SU-DHL-6 (cell line): Measurements from ENCODE around the gene STRN3.
"Not testable (repeated sequence)": the region's sequence is repeated elsewhere in the genome, so short reads cannot be mapped to it uniquely, and the experiment has no call there.

Experiments
- H2AFZ ChIP-seq: fragments of 200-600 bp; sonication (generic); 2 replicates; pipeline ENCODE4 v1.6.1; 2014; ENCODE audit warnings: low read depth, mild to moderate bottlenecking, moderate library complexity, mixed read lengths, antibody characterized with exemption, low read length; ENCODE audit not compliant: severe bottlenecking
- H3F3A ChIP-seq: fragments of 200-600 bp; shearing (Covaris generic); 2 replicates; pipeline ENCODE4 v1.6.0; 2016; ENCODE audit warnings: antibody characterized with exemption, mild to moderate bottlenecking; ENCODE audit not compliant: insufficient read depth
- H3K27ac ChIP-seq: fragments of 200-600 bp; sonication (generic); 2 replicates; pipeline ENCODE4 v1.5.1; 2016; ENCODE audit warnings: low read depth, mild to moderate bottlenecking, low read length, moderate library complexity, mixed read lengths
- H3K27me3 ChIP-seq: fragments of 200-600 bp; sonication (generic), shearing (Covaris generic); 2 replicates; pipeline ENCODE4 v1.6.0; 2014; ENCODE audit warnings: mild to moderate bottlenecking, low read length
- H3K36me3 ChIP-seq: fragments of 200-600 bp; sonication (generic); 2 replicates; pipeline ENCODE4 v1.6.1; 2014; ENCODE audit warnings: mild to moderate bottlenecking, low read length, mixed read lengths
- H3K4me2 ChIP-seq: fragments of 300-600, 200-600 bp; shearing (Covaris generic), sonication (generic); 2 replicates; pipeline ENCODE4 v1.6.0; 2014; ENCODE audit warnings: low read length, low read depth, mild to moderate bottlenecking; ENCODE audit not compliant: poor library complexity, severe bottlenecking
- H3K4me3 ChIP-seq: fragments of 200-600 bp; sonication (generic); 2 replicates; pipeline ENCODE4 v1.5.1; 2014; ENCODE audit warnings: antibody characterized with exemption, low read length, mild to moderate bottlenecking, mixed read lengths; ENCODE audit not compliant: insufficient read depth, poor library complexity, severe bottlenecking
- H3K79me2 ChIP-seq: fragments of 200-600 bp; sonication (generic); 2 replicates; pipeline ENCODE4 v1.6.1; 2014; ENCODE audit warnings: mild to moderate bottlenecking, low read length, moderate library complexity; ENCODE audit not compliant: insufficient read depth
- H3K9ac ChIP-seq: fragments of 200-600 bp; sonication (generic); 2 replicates; pipeline ENCODE4 v1.7.0; 2014; ENCODE audit warnings: mild to moderate bottlenecking, low read length
- H3K9me2 ChIP-seq: fragments of 200-600 bp; sonication (generic); replicated peaks from 2 replicates; pipeline ENCODE4 v1.6.1; 2014; ENCODE audit warnings: low read length; ENCODE audit not compliant: insufficient read depth
- H3K9me3 ChIP-seq: fragments of 200-600 bp; sonication (generic); 2 replicates; pipeline ENCODE4 v1.6.1; 2014; ENCODE audit warnings: low read length, mixed read lengths; ENCODE audit not compliant: insufficient read depth
- H4K20me1 ChIP-seq: fragments of 200-600 bp; sonication (generic); 2 replicates; pipeline ENCODE4 v1.6.1; 2014; ENCODE audit warnings: low read depth, mild to moderate bottlenecking, antibody characterized with exemption, low read length, moderate library complexity, mixed read lengths
- EZH2phosphoT487 ChIP-seq: fragments of 200-600 bp; sonication (generic), shearing (Covaris generic); conservative IDR thresholded peaks from 2 replicates; pipeline ENCODE4 v1.6.1; 2018; ENCODE audit warnings: mild to moderate bottlenecking, antibody characterized with exemption, low read length, moderate library complexity, mixed read lengths
- TF ChIP-seq, protein P1 (sequence below): fragments of 200-600 bp; sonication (generic); IDR thresholded peaks from one replicate; pipeline ENCODE4 v1.5.1; 2017; ENCODE audit warnings: antibody characterized with exemption, mild to moderate bottlenecking, low read length, moderate library complexity; ENCODE audit not compliant: insufficient read depth, poor library complexity, severe bottlenecking

The STRN3 gene

DNA sequence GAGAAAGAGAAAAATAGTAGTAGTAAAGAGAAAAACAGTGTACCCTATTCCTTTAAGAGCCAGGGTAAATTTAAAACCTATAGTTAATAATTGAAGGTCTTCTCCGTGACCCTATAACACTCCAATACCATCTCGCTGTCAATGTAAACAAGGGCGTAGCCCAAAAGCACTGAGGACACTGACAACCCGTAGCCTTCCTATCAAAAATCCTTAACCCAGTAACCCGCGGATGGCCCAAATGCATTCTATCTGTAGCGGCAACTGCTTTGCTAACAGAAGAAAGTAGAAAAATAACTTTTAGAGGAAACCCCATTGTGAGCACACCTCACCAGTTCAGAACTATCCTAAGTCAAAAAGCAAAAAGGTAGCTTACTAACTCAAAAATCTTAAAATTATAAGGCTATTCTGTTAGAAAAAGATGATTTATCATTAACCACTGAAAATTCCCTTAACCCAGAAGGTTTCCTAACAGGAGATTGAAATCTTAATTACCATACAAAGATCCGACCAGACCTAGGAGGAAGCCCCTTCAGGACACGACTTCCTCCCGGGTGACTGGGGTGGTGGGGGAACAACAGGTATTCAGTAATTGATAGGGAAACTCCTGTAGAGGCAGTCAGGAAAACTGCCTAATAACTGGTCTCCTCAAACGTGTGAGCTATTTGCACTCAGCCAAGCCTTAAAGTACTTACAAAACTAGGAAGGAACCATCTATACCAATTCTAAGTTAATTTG, 58.6 kb downstream of the STRN3 start:
- not testable (repeated sequence) for H2AFZ ChIP-seq, H3K27ac ChIP-seq, H4K20me1 ChIP-seq, H3K9me2 ChIP-seq, H3K4me3 ChIP-seq, H3F3A ChIP-seq, H3K27me3 ChIP-seq, H3K9ac ChIP-seq, H3K4me2 ChIP-seq
- peaks cover 16% of the 10 kb centered on the region; the same call in 1 of the 2 replicates for H3K9me3 ChIP-seq
- H3K79me2 ChIP-seq = peaks cover 96% of the 10 kb centered on the region
- peaks cover 10% of the 10 kb centered on the region for H3K36me3 ChIP-seq

DNA sequence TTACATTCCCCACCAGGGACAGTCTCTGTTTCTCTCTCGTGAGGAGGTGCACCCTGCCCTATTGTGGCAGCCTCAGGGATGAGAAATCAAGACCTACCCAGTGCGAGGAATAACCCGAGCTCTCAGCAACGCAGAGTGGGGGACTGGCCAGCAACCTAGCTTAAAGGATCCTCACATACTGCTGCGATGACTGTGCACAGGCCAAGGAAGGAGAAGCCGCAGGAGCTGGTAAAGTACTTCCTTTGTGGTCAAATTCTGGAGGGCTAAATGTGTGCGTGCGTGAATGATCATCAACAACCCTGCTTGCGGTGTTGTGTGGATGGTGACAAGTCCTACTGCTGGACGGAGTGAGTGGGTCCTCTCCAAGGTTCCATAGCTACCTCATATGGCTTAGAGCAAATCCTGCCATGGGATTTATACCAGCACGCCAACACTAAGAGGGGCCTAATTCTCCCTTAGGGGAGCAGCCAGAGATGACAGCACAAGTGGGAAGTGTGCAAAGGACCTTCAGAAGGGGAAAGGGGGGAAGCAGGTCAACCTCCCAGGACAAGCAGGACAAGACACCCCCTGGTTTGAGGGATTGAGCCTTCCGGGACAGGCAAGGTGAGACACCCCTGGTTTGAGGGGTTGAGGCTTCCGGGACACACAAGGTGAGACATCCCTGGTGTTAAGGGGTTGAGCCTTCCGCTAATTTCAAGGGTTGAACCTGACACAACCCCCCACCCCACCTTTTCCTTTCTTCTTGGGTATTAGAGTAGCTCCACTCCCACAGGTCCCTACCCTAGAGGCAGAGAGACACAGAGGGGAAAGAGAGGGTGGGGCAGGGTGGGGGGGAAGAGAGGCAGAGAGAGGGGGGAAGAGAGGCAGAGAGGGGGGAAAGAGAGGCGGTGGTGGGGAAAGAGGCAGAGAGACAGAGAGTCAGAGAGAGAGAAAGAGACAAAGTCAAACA, 59.5 kb downstream of the STRN3 start:
- H3K27ac ChIP-seq = no peak overlapping the region
- peaks cover 4% of the 10 kb centered on the region; the same call in 1 of the 2 replicates for H4K20me1 ChIP-seq
- peaks cover 16% of the 10 kb centered on the region; the same call in 1 of the 2 replicates for H3K9me3 ChIP-seq
- H3F3A ChIP-seq = no peaks in the 10 kb centered on the region
- no peaks in the 10 kb centered on the region for H3K27me3 ChIP-seq
- no peaks in the 10 kb centered on the region for H3K9me2 ChIP-seq
- no peak overlapping the region for H2AFZ ChIP-seq
- peaks cover 94% of the 10 kb centered on the region for H3K79me2 ChIP-seq
- peaks cover 10% of the 10 kb centered on the region for H3K36me3 ChIP-seq
- TF ChIP-seq, protein P1, sequence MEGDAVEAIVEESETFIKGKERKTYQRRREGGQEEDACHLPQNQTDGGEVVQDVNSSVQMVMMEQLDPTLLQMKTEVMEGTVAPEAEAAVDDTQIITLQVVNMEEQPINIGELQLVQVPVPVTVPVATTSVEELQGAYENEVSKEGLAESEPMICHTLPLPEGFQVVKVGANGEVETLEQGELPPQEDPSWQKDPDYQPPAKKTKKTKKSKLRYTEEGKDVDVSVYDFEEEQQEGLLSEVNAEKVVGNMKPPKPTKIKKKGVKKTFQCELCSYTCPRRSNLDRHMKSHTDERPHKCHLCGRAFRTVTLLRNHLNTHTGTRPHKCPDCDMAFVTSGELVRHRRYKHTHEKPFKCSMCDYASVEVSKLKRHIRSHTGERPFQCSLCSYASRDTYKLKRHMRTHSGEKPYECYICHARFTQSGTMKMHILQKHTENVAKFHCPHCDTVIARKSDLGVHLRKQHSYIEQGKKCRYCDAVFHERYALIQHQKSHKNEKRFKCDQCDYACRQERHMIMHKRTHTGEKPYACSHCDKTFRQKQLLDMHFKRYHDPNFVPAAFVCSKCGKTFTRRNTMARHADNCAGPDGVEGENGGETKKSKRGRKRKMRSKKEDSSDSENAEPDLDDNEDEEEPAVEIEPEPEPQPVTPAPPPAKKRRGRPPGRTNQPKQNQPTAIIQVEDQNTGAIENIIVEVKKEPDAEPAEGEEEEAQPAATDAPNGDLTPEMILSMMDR = no peak
- TF ChIP-seq EZH2phosphoT487 = no peak
- H3K4me2 ChIP-seq = no peak overlapping the region
- no peak overlapping the region for H3K9ac ChIP-seq
- no peak overlapping the region for H3K4me3 ChIP-seq

DNA sequence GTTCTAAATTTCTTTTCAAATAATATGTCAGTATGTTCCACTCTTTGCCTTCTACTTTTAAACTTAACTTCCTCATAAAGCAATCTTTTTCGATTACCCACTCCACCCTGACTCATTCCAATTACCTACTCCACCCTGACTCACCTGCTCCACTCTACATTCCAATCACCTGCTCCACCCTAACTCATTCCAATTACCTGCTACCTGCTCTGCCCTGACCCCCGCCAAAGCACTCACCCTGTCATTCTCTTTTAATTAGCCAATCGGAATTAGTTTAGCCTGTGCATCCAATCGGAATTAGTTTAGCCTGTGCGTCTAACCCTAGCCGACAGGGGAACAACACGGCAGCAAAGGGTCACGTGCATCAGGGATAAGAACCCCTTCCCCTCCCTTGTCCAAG, 60.3 kb downstream of the STRN3 start:
- not testable (repeated sequence) for H3K27me3 ChIP-seq, H2AFZ ChIP-seq, H3K9me2 ChIP-seq, H3K27ac ChIP-seq, H3K4me3 ChIP-seq, H3F3A ChIP-seq, H3K4me2 ChIP-seq, H4K20me1 ChIP-seq, H3K9ac ChIP-seq
- Histone ChIP-seq H3K9me3 (peaks cover 16% of the 10 kb centered on the region; the same call in 1 of the 2 replicates), H3K79me2 (peaks cover 94% of the 10 kb centered on the region), H3K36me3 (peaks cover 10% of the 10 kb centered on the region)

DNA sequence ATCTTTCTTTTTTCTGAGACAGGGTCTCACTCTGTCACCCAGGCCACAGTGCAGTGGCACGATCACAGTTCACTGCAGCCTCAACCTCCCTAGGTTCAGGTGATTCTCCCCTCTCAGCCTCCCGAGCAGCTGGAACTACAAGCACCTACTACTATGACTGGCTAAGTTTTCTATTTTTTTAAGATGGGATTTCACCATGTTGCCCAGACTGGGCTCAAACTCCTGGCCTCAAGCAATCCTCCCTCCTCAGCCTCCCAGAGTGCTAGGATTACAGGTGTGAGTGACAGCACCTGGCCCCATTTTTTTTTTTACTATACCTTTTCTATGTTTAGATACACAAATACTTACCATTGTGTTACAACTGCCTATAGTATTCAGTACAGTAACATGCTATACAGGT, 63.6 kb downstream of the STRN3 start:
- H4K20me1 ChIP-seq, H3K9me2 ChIP-seq, H3K27ac ChIP-seq, H2AFZ ChIP-seq, H3K27me3 ChIP-seq, H3K9ac ChIP-seq, H3F3A ChIP-seq, H3K4me2 ChIP-seq, H3K4me3 ChIP-seq: not testable (repeated sequence)
- H3K36me3 ChIP-seq = peaks cover 14% of the 10 kb centered on the region
- peaks cover 93% of the 10 kb centered on the region for H3K79me2 ChIP-seq
- H3K9me3 ChIP-seq = peaks cover 12% of the 10 kb centered on the region; the same call in 1 of the 2 replicates
